GM19023 (cell line): Measurements from ENCODE around the gene RBM17.
"Not testable (repeated sequence)": the region's sequence is repeated elsewhere in the genome, so short reads cannot be mapped to it uniquely, and the experiment has no call there.

Experiments used
- ATAC-seq: cut with Tn5 transposase; IDR thresholded peaks from one replicate; pipeline ENCODE4 v1.9.1; 2021; ENCODE audit warnings: mild to moderate bottlenecking, moderate library complexity; ENCODE audit not compliant: unreplicated experiment

The RBM17 gene

GRCh38 chr10:6108631-6109443, 20.0 kb downstream of the RBM17 start:
- ATAC-seq = no peak

DNA sequence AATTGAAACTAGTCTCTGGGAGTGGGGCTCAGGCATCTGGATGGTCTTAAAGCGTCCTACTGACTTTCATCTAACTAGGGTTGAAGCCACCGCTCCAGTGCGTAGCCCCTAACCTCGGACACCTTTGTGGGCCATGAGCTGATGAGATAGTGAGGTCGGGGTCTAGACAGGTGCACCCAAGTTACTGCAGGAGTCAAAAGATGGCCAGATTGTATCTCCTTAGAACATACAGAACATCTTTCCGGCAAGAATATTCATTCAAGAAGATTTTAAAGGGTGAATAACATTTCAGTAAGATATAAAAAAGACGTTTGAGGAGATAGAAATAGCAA, 20.6 kb downstream of the RBM17 start:
- ATAC-seq = no peak

DNA sequence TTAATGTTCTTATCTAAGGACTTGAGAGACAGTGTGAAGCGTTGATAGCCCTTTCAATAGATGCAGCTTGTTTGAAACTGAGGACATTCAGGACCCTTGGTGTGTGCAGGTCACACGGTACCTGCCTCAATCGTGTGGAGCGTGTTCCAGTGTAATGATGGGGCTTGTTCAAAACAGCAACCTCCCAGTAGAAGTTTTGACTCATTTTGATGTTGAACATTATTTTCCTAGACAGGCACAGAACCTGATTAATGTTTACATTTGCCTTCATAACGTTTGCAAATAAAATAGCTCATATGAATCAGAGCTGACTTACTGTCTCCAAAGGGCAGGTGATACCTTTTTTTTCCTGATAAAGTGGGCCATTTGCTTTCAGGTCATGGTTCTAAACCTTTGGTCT, 21.3 kb downstream of the RBM17 start:
- no peak for ATAC-seq

DNA sequence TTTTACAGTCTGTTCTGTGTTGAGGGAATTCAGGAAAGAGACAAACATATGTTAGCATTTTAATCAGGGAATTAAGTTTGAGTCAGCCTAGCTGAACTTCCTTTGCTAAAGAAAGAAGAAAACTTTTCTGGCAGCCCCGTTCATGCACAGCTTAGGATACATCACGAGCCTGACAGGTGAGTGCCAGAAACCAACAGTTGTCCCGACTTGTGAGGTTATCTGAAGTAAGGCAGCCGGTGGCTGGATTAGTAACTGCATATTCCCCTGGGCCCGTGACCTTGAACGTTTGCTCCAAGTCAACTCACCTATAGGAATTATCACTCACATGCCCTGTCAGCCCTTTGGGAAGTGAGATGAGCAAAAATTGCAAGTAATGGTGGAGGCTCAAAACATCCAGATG, 24.1 kb downstream of the RBM17 start:
- no peak for ATAC-seq

DNA sequence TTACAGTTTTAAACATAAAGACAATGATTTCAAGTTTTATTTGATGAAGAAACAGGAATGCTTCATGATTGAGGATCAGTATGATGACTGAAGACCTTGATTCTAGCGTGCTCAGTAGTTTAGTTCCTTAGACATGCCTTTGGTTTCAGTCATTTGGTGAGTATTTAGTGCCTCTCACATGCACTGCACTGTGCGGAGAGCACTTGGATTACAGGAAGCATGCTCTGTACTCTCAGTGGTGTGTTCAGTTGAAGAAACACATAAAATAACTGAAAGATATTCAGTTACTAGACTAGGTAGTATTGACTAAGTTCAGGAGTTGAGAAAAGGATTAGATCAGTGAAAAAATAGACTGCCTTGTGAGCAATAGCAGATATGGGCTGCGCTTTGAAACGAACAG, 25.5 kb downstream of the RBM17 start:
- no peak for ATAC-seq

DNA sequence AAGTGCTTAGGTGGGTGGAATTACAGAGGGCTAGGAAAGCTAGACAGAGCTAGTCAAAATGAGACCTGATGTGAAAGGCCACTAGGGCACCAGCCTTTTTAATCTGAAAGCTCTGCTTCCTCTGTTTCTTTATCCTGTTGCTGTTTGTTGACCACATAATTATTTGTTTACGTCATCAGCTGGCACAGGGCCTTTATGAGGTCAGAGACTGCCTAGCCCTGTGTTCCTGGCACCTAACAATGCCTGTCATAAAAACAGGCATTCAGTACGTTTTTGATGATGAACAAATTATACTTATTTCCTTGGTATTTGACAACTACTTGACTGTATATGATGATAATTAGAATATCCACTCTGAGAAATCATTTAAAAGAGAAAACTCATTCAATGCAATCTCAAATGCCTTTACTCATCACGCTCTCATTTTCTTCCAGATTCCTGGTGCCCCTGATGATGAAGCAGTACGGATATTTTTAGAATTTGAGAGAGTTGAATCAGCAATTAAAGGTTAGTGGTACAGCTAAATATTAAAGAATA, 26.0 kb downstream of the RBM17 start:
- no peak for ATAC-seq

- no peak for ATAC-seq
These were observed 26.6 kb downstream of the RBM17 start for GRCh38 chr10:6115411-6115810.

DNA sequence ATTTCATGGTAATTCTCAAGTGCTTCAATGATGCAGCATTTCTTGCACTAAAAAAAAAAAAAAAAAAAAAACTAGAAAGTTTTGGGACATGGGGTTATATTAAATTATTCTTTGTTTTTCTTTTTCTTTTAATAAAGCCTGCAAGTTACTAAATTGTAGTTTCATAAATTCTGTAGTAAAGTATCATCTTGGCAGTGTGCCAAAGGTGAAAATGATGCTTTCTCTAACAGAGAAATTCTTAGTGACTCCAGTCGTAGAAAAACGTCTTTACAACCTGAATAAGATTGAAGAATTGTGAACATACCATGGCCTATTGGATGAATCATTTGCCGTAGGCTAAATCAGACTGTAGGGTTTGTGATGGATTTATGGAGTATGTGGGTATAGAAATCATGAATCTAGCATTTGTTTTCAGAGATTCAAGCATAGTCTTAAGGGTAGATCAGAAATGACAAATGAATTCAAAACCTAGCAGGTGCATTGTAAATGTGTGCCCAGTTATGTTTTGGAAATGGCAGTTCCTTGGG, 27.1 kb downstream of the RBM17 start:
- no peak for ATAC-seq

- ATAC-seq = no peak
These were observed 28.0 kb downstream of the RBM17 start for GRCh38 chr10:6116806-6117205.

- ATAC-seq = no peak
These were observed 28.9 kb downstream of the RBM17 start for GRCh38 chr10:6117711-6118110.

DNA sequence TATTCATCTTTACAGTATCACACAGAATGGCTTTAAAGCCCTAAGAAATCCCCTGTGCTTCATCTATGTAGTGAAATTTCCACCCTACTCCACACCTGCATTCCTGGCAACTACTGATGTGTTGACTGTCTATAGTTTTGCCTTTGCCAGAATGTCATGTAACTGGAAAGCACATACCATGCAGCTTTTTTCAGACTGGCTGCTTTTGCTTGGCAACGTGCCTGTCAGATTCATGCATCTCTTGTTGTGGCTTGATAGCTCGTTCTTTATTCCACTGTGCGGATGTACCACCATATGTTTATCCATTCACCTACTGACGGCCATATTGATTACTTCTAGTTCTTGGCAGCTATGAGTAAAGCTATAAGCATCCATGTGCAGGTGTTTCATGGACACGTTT, 30.6 kb downstream of the RBM17 start:
- ATAC-seq = no peak

DNA sequence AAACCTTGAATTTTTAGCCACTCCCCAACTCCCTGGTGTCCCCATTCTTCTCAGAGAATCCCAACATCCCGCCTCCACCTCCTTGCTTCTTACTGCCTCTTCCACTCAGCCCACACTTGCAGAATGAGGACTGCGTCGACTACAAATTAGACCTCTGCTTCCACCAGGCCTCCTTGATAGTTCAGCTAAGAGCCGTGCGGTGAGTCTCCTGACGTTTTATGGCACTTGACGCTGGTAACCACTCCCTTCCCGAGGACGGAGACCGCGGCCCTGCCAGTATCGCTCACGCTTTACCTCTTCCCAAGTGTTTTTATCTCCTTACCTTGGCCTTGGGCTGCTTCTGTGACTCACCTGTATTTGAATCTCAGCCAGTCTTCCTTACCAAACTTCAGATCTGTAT, 31.1 kb downstream of the RBM17 start:
- no peak for ATAC-seq

DNA sequence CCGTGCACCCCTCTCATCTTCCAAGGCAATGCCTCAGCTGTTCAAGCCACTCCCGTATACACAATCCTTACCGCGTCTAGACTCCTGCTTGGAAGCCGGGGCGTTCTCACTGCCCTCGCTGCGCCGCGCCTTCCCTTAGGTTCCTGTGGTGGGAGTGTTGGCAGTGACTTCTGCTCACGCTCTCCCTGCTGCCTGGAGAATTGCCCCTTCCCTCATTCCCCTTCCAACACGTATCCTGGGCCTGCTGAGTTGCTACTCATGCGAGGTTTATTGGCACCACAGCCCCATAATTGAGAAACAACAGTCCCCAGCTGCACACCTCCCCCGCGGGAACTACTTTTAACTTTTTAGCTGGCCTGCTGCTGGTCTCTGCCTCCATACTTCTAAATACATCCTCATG, 31.9 kb downstream of the RBM17 start:
- ATAC-seq = no peak

- ATAC-seq = no peak
These were observed 32.3 kb downstream of the RBM17 start for GRCh38 chr10:6121146-6121545.

- ATAC-seq = no peak
These were observed 34.7 kb downstream of the RBM17 start for GRCh38 chr10:6123532-6123931.

- ATAC-seq = no peak
These were observed 35.8 kb downstream of the RBM17 start for GRCh38 chr10:6124666-6125065.

DNA sequence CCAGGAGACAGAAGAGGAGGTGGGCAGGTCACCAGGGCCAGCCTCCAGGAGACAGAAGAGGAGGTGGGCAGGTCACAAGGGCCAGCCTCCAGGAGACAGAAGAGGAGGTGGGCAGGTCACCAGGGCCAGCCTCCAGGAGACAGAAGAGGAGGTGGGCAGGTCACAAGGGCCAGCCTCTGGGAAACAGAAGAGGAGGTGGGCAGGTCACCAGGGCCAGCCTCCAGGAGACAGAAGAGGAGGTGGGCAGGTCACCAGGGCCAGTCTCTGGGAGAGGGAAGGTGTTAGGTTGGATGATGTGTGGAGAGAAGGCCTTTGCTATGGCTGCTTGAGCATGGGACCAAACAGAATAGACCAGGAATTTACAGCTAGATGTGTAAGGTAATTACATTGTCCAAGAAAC, 38.6 kb downstream of the RBM17 start:
- not testable (repeated sequence) for ATAC-seq

DNA sequence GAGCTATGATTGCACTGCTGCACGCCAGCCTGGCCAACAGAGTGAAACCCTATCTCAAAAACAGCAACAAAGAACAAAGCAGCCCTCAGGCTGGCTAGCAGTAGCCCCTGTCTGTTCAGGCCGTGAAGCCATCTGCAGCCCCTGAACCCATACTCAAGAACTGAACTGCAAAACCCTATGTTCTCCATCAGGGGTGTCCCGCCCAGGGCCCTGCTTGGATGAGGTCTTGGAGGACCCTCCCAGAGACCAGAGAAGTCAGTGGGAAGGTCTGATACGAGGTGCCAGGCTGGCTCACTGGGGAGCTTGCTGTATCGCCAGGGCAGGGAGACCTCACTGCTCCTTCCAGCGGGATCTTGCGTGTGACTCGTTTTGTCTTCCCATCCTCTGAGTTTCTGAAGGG, 39.3 kb downstream of the RBM17 start:
- ATAC-seq = no peak

GRCh38 chr10:6128591-6129251, 39.9 kb downstream of the RBM17 start:
- no peak for ATAC-seq

DNA sequence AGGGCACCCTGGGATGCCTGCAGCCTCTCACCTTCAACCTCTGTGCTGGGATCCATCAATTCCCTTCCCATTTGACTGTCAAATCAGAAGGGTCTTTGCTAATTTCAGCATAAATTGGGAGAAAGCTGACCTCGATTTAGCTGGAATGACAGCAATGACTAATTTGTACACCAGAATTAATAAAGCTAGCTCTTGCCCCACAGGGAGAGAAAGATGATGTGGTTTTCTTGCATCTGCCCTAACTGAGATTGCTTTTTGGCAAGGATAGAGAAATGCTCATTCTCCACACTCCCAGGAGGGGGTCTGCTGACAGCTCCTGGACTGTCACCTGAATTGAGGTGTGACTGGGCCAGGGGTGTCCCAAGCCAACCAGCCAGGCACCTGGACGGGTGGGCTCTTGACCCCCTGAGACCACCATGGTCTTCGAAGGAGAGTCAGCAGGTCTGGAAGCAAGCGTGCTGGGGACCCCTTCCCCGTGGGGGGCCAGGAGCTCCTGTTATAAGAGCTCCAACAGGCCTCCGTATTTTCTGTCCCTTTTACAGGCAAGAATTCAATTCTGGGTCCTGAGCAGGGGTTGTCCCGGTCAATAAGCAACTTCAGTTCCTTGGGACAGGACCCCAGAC, 42.1 kb downstream of the RBM17 start:
- ATAC-seq = no peak

- ATAC-seq = no peak
These were observed 44.7 kb downstream of the RBM17 start for GRCh38 chr10:6133331-6134098.
